Measurements from ENCODE around the gene NPB. TPM values are rescaled to one million over a fixed set of nuclear protein-coding genes. Genes with fewer than 3 reads are reported as not detected.

Gene NPB
- total RNA-seq, 2 experiments from 2014 or later: 0.47 to 1.0 TPM

GRCh38 chr17:81898029-81898866 lies 3.8 kb upstream of the NPB start:
- no peak for DNase-seq
- no peak for ATAC-seq (ENCODE audit: low read depth)
- Mint-ChIP-seq H3K9me3 (no peaks in the 10 kb centered on the region), H3K27ac (no peak overlapping the region), H3K4me1 (peaks cover 4% of the 10 kb centered on the region), H3K36me3 (peaks cover 9% of the 10 kb centered on the region), H3K4me3 (no peak overlapping the region), H3K27me3 (peaks cover 11% of the 10 kb centered on the region)
- POLR2A ChIA-PET: interaction anchor here (0.7 kb wide), 1 partner anchor 13 kb away, joined by 3 read pairs; the partner anchor contains the start of gene PCYT2

GRCh38 chr17:81898885-81899284 lies 3.2 kb upstream of the NPB start:
- H3K27me3 Mint-ChIP-seq: peaks cover 11% of the 10 kb centered on the region
- no peak overlapping the region for H3K27ac Mint-ChIP-seq
- DNase-seq (no peak), ATAC-seq (ENCODE audit: low read depth) (no peak)
- H3K4me1 Mint-ChIP-seq: peaks cover 2% of the 10 kb centered on the region
- POLR2A ChIA-PET: no interaction called here
- no peak overlapping the region for H3K4me3 Mint-ChIP-seq
- no peaks in the 10 kb centered on the region for H3K9me3 Mint-ChIP-seq
- H3K36me3 Mint-ChIP-seq: peaks cover 9% of the 10 kb centered on the region

DNA sequence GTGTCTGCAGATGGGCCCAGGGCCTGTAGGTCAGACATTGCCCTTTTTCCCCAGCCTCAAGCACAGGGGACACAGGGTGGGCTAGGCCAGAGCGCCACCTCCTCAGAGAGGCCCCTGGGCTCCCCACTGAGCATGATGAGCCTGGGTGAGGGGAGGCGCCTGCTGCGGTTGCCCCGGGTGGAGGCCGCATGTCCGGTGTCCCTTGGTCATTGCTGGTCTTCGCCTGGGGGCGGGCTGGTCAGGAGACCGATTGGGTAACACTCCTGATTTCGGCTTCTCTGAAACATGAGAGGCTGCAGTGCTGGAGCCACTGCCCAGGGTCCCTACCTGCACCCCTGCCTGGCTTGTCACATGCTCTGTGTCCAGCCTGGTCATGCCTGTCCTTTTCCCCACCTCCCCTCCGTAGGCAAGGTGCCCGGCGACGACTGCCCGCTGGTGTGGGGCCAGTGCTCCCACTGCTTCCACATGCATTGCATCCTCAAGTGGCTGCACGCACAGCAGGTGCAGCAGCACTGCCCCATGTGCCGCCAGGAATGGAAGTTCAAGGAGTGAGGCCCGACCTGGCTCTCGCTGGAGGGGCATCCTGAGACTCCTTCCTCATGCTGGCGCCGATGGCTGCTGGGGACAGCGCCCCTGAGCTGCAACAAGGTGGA lies 2.4 kb upstream of the NPB start:
- H3K36me3 Mint-ChIP-seq: peaks cover 9% of the 10 kb centered on the region
- peaks cover 11% of the 10 kb centered on the region for H3K27me3 Mint-ChIP-seq
- no peaks in the 10 kb centered on the region for H3K9me3 Mint-ChIP-seq
- H3K4me1 Mint-ChIP-seq: peaks cover 2% of the 10 kb centered on the region
- no peak overlapping the region for H3K27ac Mint-ChIP-seq
- DNase-seq (no peak), ATAC-seq (ENCODE audit: low read depth) (no peak)
- no peak overlapping the region for H3K4me3 Mint-ChIP-seq
- POLR2A ChIA-PET: no interaction called here

DNA sequence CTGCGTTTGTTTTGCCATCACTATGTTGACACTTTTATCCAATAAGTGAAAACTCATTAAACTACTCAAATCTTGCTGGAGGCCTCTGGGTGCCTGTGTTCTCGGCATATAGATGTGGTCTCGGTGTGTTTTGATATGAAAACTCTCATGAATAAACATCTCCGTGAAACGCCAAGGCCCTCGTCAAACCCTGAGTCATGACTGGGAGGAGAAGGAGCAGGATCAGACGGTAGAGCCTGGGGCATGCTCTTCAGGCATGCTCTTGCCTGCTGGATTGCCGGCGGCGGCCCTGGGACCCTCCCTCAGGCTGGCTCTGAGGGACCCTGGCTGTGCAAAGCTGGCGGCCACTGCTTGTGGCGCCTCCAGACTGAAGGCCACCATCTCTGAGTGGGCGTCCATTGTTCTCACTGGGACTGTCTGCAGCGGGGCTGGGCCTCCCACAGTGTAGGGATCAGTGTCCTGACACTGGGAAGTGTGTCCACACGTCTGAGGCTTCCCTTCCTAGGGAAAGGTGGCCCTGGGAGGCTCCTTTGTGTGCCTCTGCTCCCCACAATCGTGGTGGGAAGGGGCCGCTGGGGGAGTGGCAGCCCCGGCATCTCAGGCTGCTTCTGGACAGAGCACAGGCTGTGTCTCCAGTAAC lies 1.7 kb upstream of the NPB start:
- Mint-ChIP-seq H3K4me3 (no peak overlapping the region), H3K27me3 (peaks cover 11% of the 10 kb centered on the region), H3K9me3 (no peaks in the 10 kb centered on the region), H3K36me3 (peaks cover 9% of the 10 kb centered on the region), H3K4me1 (peaks cover 2% of the 10 kb centered on the region), H3K27ac (no peak overlapping the region)
- POLR2A ChIA-PET: interaction anchor here (2.3 kb wide), 1 partner anchor 8 kb away, joined by 7 read pairs; the partner anchor contains the start of genes ALYREF and ANAPC11
- DNase-seq (no peak), ATAC-seq (ENCODE audit: low read depth) (no peak)

DNA sequence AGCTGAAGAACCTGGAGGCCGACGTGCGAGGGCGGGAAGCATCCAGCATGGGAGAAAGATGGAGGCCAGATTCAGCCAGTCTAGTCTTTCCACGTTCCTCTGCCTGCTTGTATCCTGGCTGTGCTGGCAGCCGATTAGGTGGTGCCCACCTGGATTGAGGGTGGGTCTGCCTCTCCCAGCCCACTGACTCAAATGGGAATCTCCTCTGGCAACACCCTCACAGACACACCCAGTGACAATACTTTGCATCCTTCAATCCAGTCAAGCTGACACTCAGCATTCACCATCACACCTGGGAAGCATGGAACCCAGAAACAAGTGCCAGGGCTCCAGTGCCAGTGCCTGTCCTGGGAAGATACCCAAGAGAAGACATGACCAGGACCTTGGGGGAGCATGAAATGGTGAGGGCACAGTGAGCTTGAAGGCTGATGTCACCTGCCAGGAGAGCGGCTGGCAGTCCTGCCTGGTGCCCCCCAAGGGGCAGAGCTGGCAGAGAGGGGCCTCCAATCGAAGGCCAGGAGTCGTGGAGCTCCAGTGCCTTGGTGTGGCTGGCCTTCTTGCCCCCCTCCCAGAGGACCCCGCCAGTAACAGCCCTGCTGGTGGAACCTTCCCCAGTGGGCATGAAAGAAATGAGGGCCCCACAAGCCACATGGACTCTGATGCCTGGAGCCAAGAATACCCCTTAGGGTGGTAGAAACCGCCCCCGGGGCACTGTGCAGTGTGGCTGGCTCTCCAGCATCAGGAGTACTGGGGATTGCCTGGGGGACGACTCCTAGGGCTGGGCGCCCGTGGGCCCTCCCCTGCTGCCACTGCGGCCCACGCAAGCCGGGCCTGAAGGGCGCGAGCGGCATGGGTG lies 643 bp upstream of the NPB start:
- H3K27me3 Mint-ChIP-seq: peaks cover 11% of the 10 kb centered on the region
- H3K27ac Mint-ChIP-seq: no peak overlapping the region
- H3K36me3 Mint-ChIP-seq: peaks cover 9% of the 10 kb centered on the region
- POLR2A ChIA-PET: interaction anchor here (0.6 to 2.3 kb wide), 2 partner anchors 9 to 393 kb away, joined by 4 to 7 read pairs; partner anchors contain the start of genes ALYREF and ANAPC11
- H3K4me1 Mint-ChIP-seq: peaks cover 2% of the 10 kb centered on the region
- H3K4me3 Mint-ChIP-seq: no peak overlapping the region
- H3K9me3 Mint-ChIP-seq: no peaks in the 10 kb centered on the region
- DNase-seq (no peak), ATAC-seq (ENCODE audit: low read depth) (peak; percentile 15)

GRCh38 chr17:81902653-81903414 lies 796 bp downstream of the NPB start:
- Mint-ChIP-seq H3K27me3 (peaks cover 11% of the 10 kb centered on the region), H3K27ac (no peak overlapping the region), H3K4me3 (no peak overlapping the region), H3K36me3 (peaks cover 9% of the 10 kb centered on the region), H3K4me1 (peaks cover 2% of the 10 kb centered on the region), H3K9me3 (no peaks in the 10 kb centered on the region)
- ATAC-seq (ENCODE audit: low read depth) (peak; percentile 56), DNase-seq (no peak)
- POLR2A ChIA-PET: interaction anchor here (2.3 kb wide), 1 partner anchor 11 kb away, joined by 7 read pairs; the partner anchor contains the start of genes ALYREF and ANAPC11

DNA sequence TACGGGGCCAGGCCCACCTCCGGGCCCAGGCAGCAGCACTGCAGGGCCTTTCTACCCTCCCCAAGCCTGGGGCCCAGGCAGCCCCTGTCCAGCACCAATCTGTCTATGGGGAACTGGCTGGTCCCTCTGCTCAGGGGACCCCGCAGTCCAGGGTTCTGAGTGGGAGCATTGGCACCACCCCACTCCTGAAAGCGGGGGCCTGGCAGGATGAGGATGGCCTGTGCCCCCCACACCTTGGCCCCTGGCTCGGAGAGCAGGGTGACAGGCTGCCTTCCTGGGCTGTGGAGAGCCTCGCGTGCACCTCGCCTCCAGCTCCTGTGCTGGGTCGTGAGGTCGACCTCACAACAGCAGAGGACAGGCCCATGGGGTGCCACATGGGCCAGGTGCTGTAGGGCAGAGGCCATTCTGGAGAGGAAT lies 1.4 kb downstream of the NPB start:
- POLR2A ChIA-PET: no interaction called here
- DNase-seq (no peak), ATAC-seq (ENCODE audit: low read depth) (no peak)
- H3K4me1 Mint-ChIP-seq: peaks cover 2% of the 10 kb centered on the region
- H3K4me3 Mint-ChIP-seq: no peak overlapping the region
- no peak overlapping the region for H3K27ac Mint-ChIP-seq
- peaks cover 9% of the 10 kb centered on the region for H3K36me3 Mint-ChIP-seq
- H3K27me3 Mint-ChIP-seq: peaks cover 11% of the 10 kb centered on the region
- no peaks in the 10 kb centered on the region for H3K9me3 Mint-ChIP-seq

DNA sequence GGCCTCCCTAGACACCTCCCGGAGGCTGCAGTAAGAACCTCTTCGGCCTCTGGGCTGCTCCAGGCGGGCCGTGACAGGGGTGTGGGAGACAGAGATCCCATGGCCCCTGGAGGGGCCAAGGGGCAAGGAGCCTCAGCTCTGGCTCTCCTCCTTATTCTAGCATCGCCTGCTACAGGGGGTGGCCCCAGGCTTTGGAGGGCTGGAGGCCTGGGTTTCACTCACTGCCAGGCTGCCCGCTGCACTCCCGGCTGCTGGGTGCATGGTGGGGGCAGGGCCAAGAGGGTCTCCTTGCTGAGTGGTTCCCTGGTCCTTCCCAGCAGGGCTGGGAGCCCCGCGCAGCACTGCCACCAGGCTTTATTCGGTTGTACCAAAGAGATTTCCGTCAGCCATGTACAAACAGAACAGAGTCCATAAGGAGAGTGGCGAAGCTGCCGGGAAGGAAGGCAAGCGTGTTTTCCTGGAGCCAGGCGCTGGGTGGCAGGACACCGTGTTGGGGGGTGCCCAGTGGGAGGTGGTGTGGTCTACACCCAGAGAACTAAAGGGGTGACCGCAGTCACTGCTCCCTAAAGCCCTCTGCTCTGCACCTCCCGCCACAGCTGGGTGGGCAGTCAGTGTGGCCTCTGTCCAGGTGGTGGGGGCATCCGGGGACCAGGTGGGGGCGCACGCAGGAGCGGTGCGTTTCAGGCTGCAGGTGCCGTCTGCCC lies 2.0 kb downstream of the NPB start:
- H3K36me3 Mint-ChIP-seq: peaks cover 9% of the 10 kb centered on the region
- no peak for ATAC-seq (ENCODE audit: low read depth)

GRCh38 chr17:81904600-81905423 lies 2.8 kb downstream of the NPB start:
- Mint-ChIP-seq H3K27me3 (peaks cover 11% of the 10 kb centered on the region), H3K4me3 (no peak overlapping the region), H3K36me3 (peaks cover 9% of the 10 kb centered on the region), H3K27ac (no peak overlapping the region), H3K9me3 (no peaks in the 10 kb centered on the region), H3K4me1 (peaks cover 2% of the 10 kb centered on the region)
- DNase-seq: no peak
- POLR2A ChIA-PET: no interaction called here
- no peak for ATAC-seq (ENCODE audit: low read depth)

More for the DNA sequence above, 2.0 kb downstream of the NPB start:
- no peaks in the 10 kb centered on the region for H3K9me3 Mint-ChIP-seq
- no peak for DNase-seq
- H3K4me1 Mint-ChIP-seq: peaks cover 2% of the 10 kb centered on the region
- H3K4me3 Mint-ChIP-seq: no peak overlapping the region
- H3K27ac Mint-ChIP-seq: no peak overlapping the region
- POLR2A ChIA-PET: no interaction called here
- H3K27me3 Mint-ChIP-seq: peaks cover 11% of the 10 kb centered on the region

- Mint-ChIP-seq H3K36me3 (peaks cover 7% of the 10 kb centered on the region), H3K27ac (no peak overlapping the region), H3K9me3 (no peaks in the 10 kb centered on the region), H3K27me3 (peaks cover 11% of the 10 kb centered on the region), H3K4me3 (no peak overlapping the region), H3K4me1 (peaks cover 6% of the 10 kb centered on the region)
- DNase-seq (no peak), ATAC-seq (ENCODE audit: low read depth) (no peak)
- POLR2A ChIA-PET: no interaction called here
Observed at GRCh38 chr17:81905424-81905875, 3.4 kb downstream of the NPB start.

DNA sequence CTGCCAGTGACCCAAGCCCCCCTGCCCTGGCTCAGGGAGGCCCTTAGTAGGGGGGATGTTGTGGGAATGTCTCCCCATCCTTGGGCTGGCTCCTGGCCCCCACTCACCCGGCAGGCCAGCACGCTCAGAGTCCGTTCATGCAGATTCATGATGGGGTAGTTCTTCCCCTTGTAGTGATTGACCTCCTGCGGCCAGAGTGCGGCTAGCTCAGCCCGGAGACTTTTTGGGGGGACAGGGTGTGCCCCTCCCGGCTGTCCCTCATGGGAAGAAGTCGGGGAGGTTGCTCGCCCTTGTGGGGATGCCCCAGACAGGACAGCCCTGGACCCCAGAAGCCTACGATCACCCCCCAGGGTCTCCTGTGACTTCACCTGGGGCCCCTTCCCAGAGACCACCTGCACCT lies 4.0 kb downstream of the NPB start:
- H3K4me1 Mint-ChIP-seq: peaks cover 4% of the 10 kb centered on the region

More for the DNA sequence above, 4.0 kb downstream of the NPB start:
- no peak overlapping the region for H3K4me3 Mint-ChIP-seq
- H3K9me3 Mint-ChIP-seq: no peaks in the 10 kb centered on the region
- DNase-seq: no peak
- POLR2A ChIA-PET: interaction anchor here (0.6 kb wide), 1 partner anchor 59 kb away, joined by 3 read pairs; no protein-coding TSS in a partner anchor
- H3K27me3 Mint-ChIP-seq: peaks cover 7% of the 10 kb centered on the region
- peaks cover 3% of the 10 kb centered on the region for H3K36me3 Mint-ChIP-seq
- no peak for ATAC-seq (ENCODE audit: low read depth)
- H3K27ac Mint-ChIP-seq: no peak overlapping the region

All from activated naive CD8-positive, alpha-beta T cell treated with anti-CD3 and anti-CD28 coated beads, Interleukin-2, amount 10 ng/mL, durations not matched to agents 7 days and 5 days (primary cell).